Measurements from ENCODE around the gene CPA3. TPM values are rescaled to one million over a fixed set of nuclear protein-coding genes. Genes with fewer than 3 reads are reported as not detected.
A peak's percentile ranks its signal among the peaks of the same experiment; 100 is the strongest.

Gene CPA3
- total and polyA plus RNA-seq, 2 of the 13 experiments (the other 11 are each of a cell fraction or from before 2014, with no cell fraction given) = not detected

GRCh38 chr3:148903022-148903442, 37.9 kb downstream of the CPA3 start:
- 7% methylated on average over 2 of the region's 2 CpGs for WGBS (ENCODE audit: low lambda C conversion rate)
- no peaks in the 10 kb centered on the region for H4K20me1 ChIP-seq (ENCODE audit: insufficient read depth, low read length)
- TF ChIP-seq CREB1 (IDR thresholded peaks at IDR 0.05) (peak; percentile 75), CREB1 (CRISPR knock-in tag; IDR thresholded peaks at IDR 0.05) (no peak), KLF16 (CRISPR knock-in tag; IDR thresholded peaks at IDR 0.05) (no peak)
- H3K4me2 ChIP-seq (ENCODE audit: low read depth, low read length) = no peak overlapping the region
- DNase-seq (ENCODE audit: low spot score) = no peak
- H3K4me1 ChIP-seq (ENCODE audit: insufficient read depth, low read length) = no peaks in the 10 kb centered on the region
- no peak overlapping the region for H2AFZ ChIP-seq (ENCODE audit: low read length)
- intact Hi-C loops (cut with micrococcal nuclease; ENCODE audit: unreplicated experiment) = no loop called here
- H3K36me3 ChIP-seq (replicated peaks in 1 of 2; ENCODE audit: control insufficient read depth in 1 of 2, insufficient read depth in 2 of 2, low read length in 2 of 2) = no peaks in the 10 kb centered on the region
- ChIA-PET CTCF (ENCODE audit: low intra/inter-chr PET ratio, low total read pairs) (no interaction called here), POLR2A (no interaction called here)
- in situ Hi-C loops (cut with HindIII; ENCODE audit: extremely low pct_ligation_motif_present, low pct_unique_long_range_greater_than_20kb) = no loop called here
- FAIRE-seq = no peak
- no peak overlapping the region for H3K4me3 ChIP-seq (replicated peaks in 1 of 3; ENCODE audit: insufficient read depth in 1 of 3, low read depth in 2 of 3, low read length in 3 of 3)
- ATAC-seq = no peak
- BruUV-seq (replicated peaks) = no TSS peak
- no peaks in the 10 kb centered on the region for H3K9me3 ChIP-seq (ENCODE audit: low read length)
- no peak overlapping the region for H3K27ac ChIP-seq (ENCODE audit: extremely low read length, insufficient read depth, low read length)
- no peaks in the 10 kb centered on the region for H3K79me2 ChIP-seq (ENCODE audit: insufficient read depth, low read length)
- H3K27me3 ChIP-seq (ENCODE audit: control insufficient read depth in 1 of 2, insufficient read depth in 2 of 2, low read length in 2 of 2) = no peaks in the 10 kb centered on the region; a peak in 1 of 5 replicates
- H3K9ac ChIP-seq (ENCODE audit: insufficient read depth, low read depth, low read length) = no peak overlapping the region

GRCh38 chr3:148903941-148904340, 38.8 kb downstream of the CPA3 start:
- CTCF ChIA-PET (ENCODE audit: low intra/inter-chr PET ratio, low total read pairs) = no interaction called here
- no peak overlapping the region for H3K9ac ChIP-seq (ENCODE audit: insufficient read depth, low read depth, low read length)
- no peak overlapping the region for H3K27ac ChIP-seq (ENCODE audit: extremely low read length, insufficient read depth, low read length)
- H3K4me3 ChIP-seq (replicated peaks in 1 of 3; ENCODE audit: insufficient read depth in 1 of 3, low read depth in 2 of 3, low read length in 3 of 3) = no peak overlapping the region
- no peak for FAIRE-seq
- no peaks in the 10 kb centered on the region for H4K20me1 ChIP-seq (ENCODE audit: insufficient read depth, low read length)
- H3K4me1 ChIP-seq (ENCODE audit: insufficient read depth, low read length) = no peaks in the 10 kb centered on the region
- H3K79me2 ChIP-seq (ENCODE audit: insufficient read depth, low read length) = no peaks in the 10 kb centered on the region
- no peak overlapping the region for H3K4me2 ChIP-seq (ENCODE audit: low read depth, low read length)
- ATAC-seq = no peak
- TF ChIP-seq CHD2 (IDR thresholded peaks at IDR 0.05; ENCODE audit: low read depth, low read length) = no peak
- TF ChIP-seq MXD4 (CRISPR knock-in tag; IDR thresholded peaks at IDR 0.05) = no peak
- TF ChIP-seq ZNF781 (CRISPR knock-in tag; IDR thresholded peaks at IDR 0.05; ENCODE audit: borderline replicate concordance, not compliant biosample characterization) = no peak
- TF ChIP-seq ZBTB7B (CRISPR knock-in tag; IDR thresholded peaks at IDR 0.05) = no peak
- TF ChIP-seq SIN3B (IDR thresholded peaks at IDR 0.05; ENCODE audit: low read length) = no peak
- TF ChIP-seq ZNF691 (CRISPR knock-in tag; IDR thresholded peaks at IDR 0.05; ENCODE audit: borderline replicate concordance, low read depth) = no peak
- TF ChIP-seq ZNF564 (CRISPR knock-in tag; IDR thresholded peaks at IDR 0.05) = no peak
- no peak for TF ChIP-seq RBM39 (IDR thresholded peaks at IDR 0.05; ENCODE audit: low read depth, low read length, poor library complexity, severe bottlenecking)
- TF ChIP-seq CBX2 (IDR thresholded peaks at IDR 0.05; ENCODE audit: low read depth, low read length) = no peak
- TF ChIP-seq CBX2 (CRISPR knock-in tag; IDR thresholded peaks at IDR 0.05; ENCODE audit: low read depth) = no peak
- no peak for TF ChIP-seq SMAD9 (CRISPR knock-in tag; IDR thresholded peaks at IDR 0.05)
- in situ Hi-C loops (cut with HindIII; ENCODE audit: extremely low pct_ligation_motif_present, low pct_unique_long_range_greater_than_20kb) (no loop called here), intact Hi-C loops (cut with micrococcal nuclease; ENCODE audit: unreplicated experiment) (no loop called here)
- no peak for DNase-seq (ENCODE audit: low spot score)
- POLR2A ChIA-PET = no interaction called here
- BruUV-seq (replicated peaks) = no TSS peak
- no peaks in the 10 kb centered on the region for H3K9me3 ChIP-seq (ENCODE audit: low read length)
- H3K27me3 ChIP-seq (ENCODE audit: control insufficient read depth in 1 of 2, insufficient read depth in 2 of 2, low read length in 2 of 2) = peaks cover 0 to 4% of the 10 kb centered on the region in 2 experiments; a peak in 1 of 5 replicates
- H3K36me3 ChIP-seq (replicated peaks in 1 of 2; ENCODE audit: control insufficient read depth in 1 of 2, insufficient read depth in 2 of 2, low read length in 2 of 2) = no peaks in the 10 kb centered on the region
- H2AFZ ChIP-seq (ENCODE audit: low read length) = no peak overlapping the region

Data from HepG2 (cell line).